ENCODE measurements around the gene DPF1. TPM values are rescaled to one million over a fixed set of nuclear protein-coding genes. Genes with fewer than 3 reads are reported as not detected.
"Not testable (repeated sequence)": the region's sequence is repeated elsewhere in the genome, so short reads cannot be mapped to it uniquely, and the experiment has no call there.

The DPF1 gene
- total RNA-seq, 1 donor from 2014 or later: 2.4 TPM

GRCh38 chr19:38228491-38229439 is 4.7 kb upstream of the DPF1 start:
- peaks cover 3% of the 10 kb centered on the region for H3K27me3 Mint-ChIP-seq (ENCODE audit: low read depth)
- TF ChIP-seq CTCF (IDR thresholded peaks at IDR 0.05): no peak
- no peak for DNase-seq (ENCODE audit: low spot score)
- peak overlapping the region; percentile 70 for H3K4me3 Mint-ChIP-seq (ENCODE audit: unreplicated experiment)
- H3K36me3 Mint-ChIP-seq (ENCODE audit: low read depth): no peaks in the 10 kb centered on the region
- peak overlapping the region; percentile 36 for H3K27ac Mint-ChIP-seq (ENCODE audit: unreplicated experiment)
- H3K9me3 Mint-ChIP-seq (ENCODE audit: low read depth): no peaks in the 10 kb centered on the region
- H3K4me1 Mint-ChIP-seq (ENCODE audit: low read depth): peaks cover 18% of the 10 kb centered on the region

- TF ChIP-seq CTCF (IDR thresholded peaks at IDR 0.05): no peak
- Mint-ChIP-seq H3K9me3 (ENCODE audit: low read depth) (no peaks in the 10 kb centered on the region), H3K27me3 (ENCODE audit: low read depth) (peaks cover 3% of the 10 kb centered on the region), H3K4me1 (ENCODE audit: low read depth) (peaks cover 24% of the 10 kb centered on the region), H3K36me3 (ENCODE audit: low read depth) (no peaks in the 10 kb centered on the region), H3K4me3 (ENCODE audit: unreplicated experiment) (no peak overlapping the region), H3K27ac (ENCODE audit: unreplicated experiment) (no peak overlapping the region)
- DNase-seq (ENCODE audit: low spot score): no peak
Measured at GRCh38 chr19:38228005-38228377, 4.0 kb upstream of the DPF1 start.

- no peak for TF ChIP-seq CTCF (IDR thresholded peaks at IDR 0.05)
- no peak for DNase-seq (ENCODE audit: low spot score)
- no peaks in the 10 kb centered on the region for H3K36me3 Mint-ChIP-seq (ENCODE audit: low read depth)
- no peak overlapping the region for H3K27ac Mint-ChIP-seq (ENCODE audit: unreplicated experiment)
- H3K4me3 Mint-ChIP-seq (ENCODE audit: unreplicated experiment): no peak overlapping the region
- no peaks in the 10 kb centered on the region for H3K9me3 Mint-ChIP-seq (ENCODE audit: low read depth)
- H3K27me3 Mint-ChIP-seq (ENCODE audit: low read depth): peaks cover 3% of the 10 kb centered on the region
- peaks cover 24% of the 10 kb centered on the region for H3K4me1 Mint-ChIP-seq (ENCODE audit: low read depth)
Measured at GRCh38 chr19:38227287-38228004, 3.4 kb upstream of the DPF1 start.

GRCh38 chr19:38224863-38225218 is 819 bp upstream of the DPF1 start:
- not testable (repeated sequence) for H3K36me3 Mint-ChIP-seq (ENCODE audit: low read depth); H3K27ac Mint-ChIP-seq (ENCODE audit: unreplicated experiment); DNase-seq (ENCODE audit: low spot score); H3K27me3 Mint-ChIP-seq (ENCODE audit: low read depth); H3K9me3 Mint-ChIP-seq (ENCODE audit: low read depth)
- Mint-ChIP-seq H3K4me1 (ENCODE audit: low read depth) (peaks cover 22% of the 10 kb centered on the region), H3K4me3 (ENCODE audit: unreplicated experiment) (peak overlapping the region; percentile 80)

GRCh38 chr19:38223617-38224013 is 407 bp downstream of the DPF1 start:
- H3K9me3 Mint-ChIP-seq (ENCODE audit: low read depth): no peaks in the 10 kb centered on the region
- H3K36me3 Mint-ChIP-seq (ENCODE audit: low read depth): peaks cover 6% of the 10 kb centered on the region
- TF ChIP-seq CTCF (IDR thresholded peaks at IDR 0.05): no peak
- H3K4me1 Mint-ChIP-seq (ENCODE audit: low read depth): peaks cover 16% of the 10 kb centered on the region
- H3K27ac Mint-ChIP-seq (ENCODE audit: unreplicated experiment): no peak overlapping the region
- H3K27me3 Mint-ChIP-seq (ENCODE audit: low read depth): no peaks in the 10 kb centered on the region
- H3K4me3 Mint-ChIP-seq (ENCODE audit: unreplicated experiment): peak overlapping the region; percentile 80
- DNase-seq (ENCODE audit: low spot score): no peak
